ENCODE data around the gene MC1R.

Gene MC1R

GRCh38 chr16:89936034-89936433 lies 17.4 kb downstream of the MC1R start:
- H3K27me3 ChIP-seq (ENCODE audit: insufficient read depth, low read depth), result peaks cover 86% of the 10 kb centered on the region
- no peak overlapping the region for H3K9ac ChIP-seq
- H3K4me1 ChIP-seq (ENCODE audit: low read depth, poor library complexity, severe bottlenecking), result no peaks in the 10 kb centered on the region
- H2AFZ ChIP-seq (ENCODE audit: low read depth), result no peak overlapping the region
- no peak overlapping the region for H3K4me3 ChIP-seq (IDR thresholded peaks at IDR 0.05; ENCODE audit: insufficient read depth, low read depth, low read length)
- no peaks in the 10 kb centered on the region for H3K79me2 ChIP-seq (ENCODE audit: insufficient read depth, low read depth)
- H4K20me1 ChIP-seq (ENCODE audit: insufficient read depth), result no peaks in the 10 kb centered on the region
- TF ChIP-seq CTCF (conservative IDR thresholded peaks at IDR 0.05; ENCODE audit: low read depth, low read length), result no peak
- H3K4me2 ChIP-seq, result no peak overlapping the region
- H3K36me3 ChIP-seq (ENCODE audit: insufficient read depth), result no peaks in the 10 kb centered on the region
- H3K27ac ChIP-seq, result no peak overlapping the region

GRCh38 chr16:89936508-89936907 lies 17.8 kb downstream of the MC1R start:
- H3K9ac ChIP-seq, result no peak overlapping the region
- H4K20me1 ChIP-seq (ENCODE audit: insufficient read depth), result no peaks in the 10 kb centered on the region
- H3K79me2 ChIP-seq (ENCODE audit: insufficient read depth, low read depth), result no peaks in the 10 kb centered on the region
- H3K4me3 ChIP-seq (IDR thresholded peaks at IDR 0.05; ENCODE audit: insufficient read depth, low read depth, low read length), result no peak overlapping the region
- H3K4me2 ChIP-seq, result no peak overlapping the region
- no peaks in the 10 kb centered on the region for H3K36me3 ChIP-seq (ENCODE audit: insufficient read depth)
- H3K4me1 ChIP-seq (ENCODE audit: low read depth, poor library complexity, severe bottlenecking), result no peaks in the 10 kb centered on the region
- no peak for TF ChIP-seq CTCF (conservative IDR thresholded peaks at IDR 0.05; ENCODE audit: low read depth, low read length)
- peaks cover 84% of the 10 kb centered on the region for H3K27me3 ChIP-seq (ENCODE audit: insufficient read depth, low read depth)
- H3K27ac ChIP-seq, result no peak overlapping the region
- H2AFZ ChIP-seq (ENCODE audit: low read depth), result no peak overlapping the region

- H3K4me1 ChIP-seq (ENCODE audit: low read depth, poor library complexity, severe bottlenecking), result no peaks in the 10 kb centered on the region
- H3K79me2 ChIP-seq (ENCODE audit: insufficient read depth, low read depth), result no peaks in the 10 kb centered on the region
- no peak overlapping the region for H3K4me2 ChIP-seq
- no peak overlapping the region for H2AFZ ChIP-seq (ENCODE audit: low read depth)
- TF ChIP-seq CTCF (conservative IDR thresholded peaks at IDR 0.05; ENCODE audit: low read depth, low read length), result no peak
- H3K4me3 ChIP-seq (IDR thresholded peaks at IDR 0.05; ENCODE audit: insufficient read depth, low read depth, low read length), result no peak overlapping the region
- H3K36me3 ChIP-seq (ENCODE audit: insufficient read depth), result no peaks in the 10 kb centered on the region
- peaks cover 83% of the 10 kb centered on the region for H3K27me3 ChIP-seq (ENCODE audit: insufficient read depth, low read depth)
- no peak overlapping the region for H3K27ac ChIP-seq
- H4K20me1 ChIP-seq (ENCODE audit: insufficient read depth), result no peaks in the 10 kb centered on the region
- no peak overlapping the region for H3K9ac ChIP-seq
These were observed 18.3 kb downstream of the MC1R start for GRCh38 chr16:89936981-89937380.

- Histone ChIP-seq H3K36me3 (ENCODE audit: insufficient read depth) (no peaks in the 10 kb centered on the region), H4K20me1 (ENCODE audit: insufficient read depth) (no peaks in the 10 kb centered on the region), H3K79me2 (ENCODE audit: insufficient read depth, low read depth) (no peaks in the 10 kb centered on the region), H2AFZ (ENCODE audit: low read depth) (no peak overlapping the region), H3K9ac (no peak overlapping the region), H3K27me3 (ENCODE audit: insufficient read depth, low read depth) (peaks cover 81% of the 10 kb centered on the region), H3K4me3 (IDR thresholded peaks at IDR 0.05; ENCODE audit: insufficient read depth, low read depth, low read length) (no peak overlapping the region), H3K4me2 (no peak overlapping the region), H3K27ac (no peak overlapping the region), H3K4me1 (ENCODE audit: low read depth, poor library complexity, severe bottlenecking) (no peaks in the 10 kb centered on the region)
- no peak for TF ChIP-seq CTCF (conservative IDR thresholded peaks at IDR 0.05; ENCODE audit: low read depth, low read length)
These were observed 19.7 kb downstream of the MC1R start for GRCh38 chr16:89938175-89938885.
